Bronchial epithelial cell (primary cell): Measurements from ENCODE around the gene POLR2L. TPM values are rescaled to one million over a fixed set of nuclear protein-coding genes. Genes with fewer than 3 reads are reported as not detected.

Source experiments
- DNase-seq: peaks from one replicate; pipeline ENCODE4 v3.0.0-alpha.2; 2010; ENCODE audit warnings: low read depth
- FAIRE-seq: peaks from 2 replicates; lab custom pipeline; 2011; peaks lifted over from hg19 to GRCh38; lab: Jason Lieb, UNC
- H3K27me3 ChIP-seq: 2 replicates; pipeline ENCODE4 v1.5.1; 2011; ENCODE audit warnings: low read length; ENCODE audit not compliant: control insufficient read depth, insufficient read depth
- H3K36me3 ChIP-seq: 2 replicates; pipeline ENCODE4 v1.5.1; 2011; ENCODE audit warnings: low read length; ENCODE audit not compliant: control insufficient read depth, insufficient read depth
- H3K4me3 ChIP-seq: 2 replicates; pipeline ENCODE4 v1.5.1; 2011; ENCODE audit warnings: mild to moderate bottlenecking, low read depth, low read length, control low read depth
- total RNA-seq: library from RNA; depleted of rRNA; stranded (reverse); fragments of >200 nt; gene quantifications from 2 replicates; pipeline ENCODE4 v1.2.1, GENCODE V29; 2014
- TF ChIP-seq, protein P1 (sequence below): IDR thresholded peaks from 2 replicates; pipeline ENCODE4 v1.5.1; 2011; ENCODE audit warnings: mild to moderate bottlenecking, moderate library complexity, low read length, control low read depth, inconsistent platforms; ENCODE audit not compliant: insufficient read depth, severe bottlenecking

The POLR2L gene
- total RNA-seq, 1 donor from 2014 or later, result 8.7 TPM

DNA sequence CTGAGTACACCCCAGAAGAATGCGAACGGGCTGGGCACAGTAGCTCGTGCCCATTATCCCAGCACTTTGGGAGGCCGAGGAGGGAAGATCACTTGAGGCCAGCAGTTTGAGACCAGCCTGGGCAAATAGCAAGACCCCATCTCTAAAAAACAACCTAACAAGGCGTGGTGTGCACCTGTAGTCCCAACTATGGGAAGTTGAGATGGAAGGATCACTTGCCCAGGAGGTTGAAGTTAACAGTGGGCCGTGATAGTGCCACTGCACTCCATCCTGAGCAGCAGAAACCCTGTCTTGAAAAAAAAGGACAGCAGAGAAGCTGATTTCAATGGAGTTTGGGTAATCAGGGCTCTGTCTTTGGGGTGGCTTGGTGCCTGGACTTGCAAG, 29.3 kb downstream of the POLR2L start:
- FAIRE-seq (no peak), DNase-seq (no peak)
- no peak overlapping the region for H3K4me3 ChIP-seq
- TF ChIP-seq, protein P1, sequence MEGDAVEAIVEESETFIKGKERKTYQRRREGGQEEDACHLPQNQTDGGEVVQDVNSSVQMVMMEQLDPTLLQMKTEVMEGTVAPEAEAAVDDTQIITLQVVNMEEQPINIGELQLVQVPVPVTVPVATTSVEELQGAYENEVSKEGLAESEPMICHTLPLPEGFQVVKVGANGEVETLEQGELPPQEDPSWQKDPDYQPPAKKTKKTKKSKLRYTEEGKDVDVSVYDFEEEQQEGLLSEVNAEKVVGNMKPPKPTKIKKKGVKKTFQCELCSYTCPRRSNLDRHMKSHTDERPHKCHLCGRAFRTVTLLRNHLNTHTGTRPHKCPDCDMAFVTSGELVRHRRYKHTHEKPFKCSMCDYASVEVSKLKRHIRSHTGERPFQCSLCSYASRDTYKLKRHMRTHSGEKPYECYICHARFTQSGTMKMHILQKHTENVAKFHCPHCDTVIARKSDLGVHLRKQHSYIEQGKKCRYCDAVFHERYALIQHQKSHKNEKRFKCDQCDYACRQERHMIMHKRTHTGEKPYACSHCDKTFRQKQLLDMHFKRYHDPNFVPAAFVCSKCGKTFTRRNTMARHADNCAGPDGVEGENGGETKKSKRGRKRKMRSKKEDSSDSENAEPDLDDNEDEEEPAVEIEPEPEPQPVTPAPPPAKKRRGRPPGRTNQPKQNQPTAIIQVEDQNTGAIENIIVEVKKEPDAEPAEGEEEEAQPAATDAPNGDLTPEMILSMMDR, result no peak
- H3K27me3 ChIP-seq, result no peaks in the 10 kb centered on the region
- peaks cover 21% of the 10 kb centered on the region for H3K36me3 ChIP-seq

DNA sequence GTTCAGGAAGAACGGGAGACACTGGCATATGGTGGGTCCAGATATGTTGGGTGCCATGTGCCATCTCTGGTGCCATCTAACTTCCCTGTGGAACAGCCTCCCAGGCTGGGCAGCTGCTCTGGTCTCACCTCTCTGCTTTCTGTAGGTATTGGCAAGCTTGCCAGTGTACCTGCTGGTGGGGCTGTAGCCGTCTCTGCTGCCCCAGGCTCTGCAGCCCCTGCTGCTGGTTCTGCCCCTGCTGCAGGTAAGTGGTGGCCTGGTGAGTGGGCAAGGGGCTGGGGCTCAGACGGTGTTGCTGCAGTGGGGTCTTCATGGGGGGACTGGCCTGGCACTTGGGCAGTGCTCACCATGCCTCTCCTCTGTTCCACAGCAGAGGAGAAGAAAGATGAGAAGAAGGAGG, 29.9 kb downstream of the POLR2L start:
- no peak for FAIRE-seq
- H3K36me3 ChIP-seq, result peaks cover 21% of the 10 kb centered on the region
- no peak for DNase-seq
- H3K4me3 ChIP-seq, result no peak overlapping the region
- TF ChIP-seq, protein P1, result no peak
- no peaks in the 10 kb centered on the region for H3K27me3 ChIP-seq

DNA sequence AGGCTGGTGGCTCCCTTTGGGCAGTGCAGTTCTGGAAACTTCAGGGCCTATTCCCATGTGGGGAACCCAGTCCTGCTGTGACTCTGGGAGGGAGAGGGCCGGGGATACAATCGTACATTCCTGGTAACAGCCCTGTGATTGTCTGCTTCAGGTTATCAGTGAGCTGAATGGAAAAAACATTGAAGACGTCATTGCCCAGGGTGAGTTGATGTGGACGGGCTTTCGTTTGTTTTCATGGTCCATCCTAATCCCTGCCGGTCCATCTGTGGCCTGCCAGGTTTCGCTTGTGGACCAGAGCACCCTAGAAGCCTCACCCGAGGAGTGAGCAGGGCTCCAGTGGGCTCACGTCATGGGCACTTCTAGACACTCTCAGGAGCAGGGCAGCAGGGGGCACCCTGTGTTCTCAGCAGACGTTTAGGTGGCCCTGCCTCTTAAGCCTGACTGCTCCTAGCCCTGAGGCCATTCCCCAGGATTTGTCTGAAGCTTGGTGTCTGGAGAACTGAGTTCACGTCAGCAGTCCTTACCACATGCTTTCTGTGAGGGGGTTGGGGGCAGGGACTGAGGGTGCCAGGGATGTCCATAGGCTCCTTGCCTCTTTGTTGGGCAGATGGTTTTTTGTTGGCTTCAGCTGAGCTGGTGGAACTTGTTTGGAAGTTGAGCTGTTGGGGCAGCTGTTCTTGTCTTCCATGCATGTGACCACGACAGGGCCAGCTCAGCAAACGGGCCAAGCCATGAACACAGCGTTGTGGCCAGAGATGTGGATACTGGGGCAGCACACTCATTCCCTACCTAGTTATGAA, 30.7 kb downstream of the POLR2L start:
- H3K4me3 ChIP-seq, result no peak overlapping the region
- TF ChIP-seq, protein P1, result peak; percentile 20
- FAIRE-seq (no peak), DNase-seq (no peak)
- H3K27me3 ChIP-seq, result no peaks in the 10 kb centered on the region
- peaks cover 21% of the 10 kb centered on the region for H3K36me3 ChIP-seq

DNA sequence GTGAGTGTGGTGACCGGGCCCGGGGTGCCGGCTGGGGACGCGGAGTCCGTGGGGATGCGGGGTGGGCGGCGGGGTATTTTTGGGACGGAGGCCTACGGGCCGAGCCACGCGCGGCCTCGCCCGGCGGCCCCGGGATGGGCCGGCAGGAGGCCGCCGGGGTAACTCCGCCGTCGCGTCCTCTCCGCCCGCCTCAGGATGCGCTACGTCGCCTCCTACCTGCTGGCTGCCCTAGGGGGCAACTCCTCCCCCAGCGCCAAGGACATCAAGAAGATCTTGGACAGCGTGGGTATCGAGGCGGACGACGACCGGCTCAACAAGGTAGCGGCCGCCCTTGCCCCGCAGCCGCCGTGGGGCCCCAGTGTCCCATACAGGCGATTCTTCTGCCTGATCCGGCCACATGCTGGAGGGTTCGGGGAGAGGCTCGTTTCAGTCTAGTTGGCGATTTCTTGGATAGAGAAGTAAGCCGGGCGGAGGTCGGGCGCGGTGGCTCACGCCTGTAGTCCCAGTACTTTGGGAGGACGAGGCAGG, 32.2 kb downstream of the POLR2L start:
- TF ChIP-seq, protein P1, result no peak
- Histone ChIP-seq H3K4me3 (peak overlapping the region; percentile 97), H3K36me3 (peaks cover 21% of the 10 kb centered on the region), H3K27me3 (no peaks in the 10 kb centered on the region)
- DNase-seq (no peak), FAIRE-seq (no peak)

DNA sequence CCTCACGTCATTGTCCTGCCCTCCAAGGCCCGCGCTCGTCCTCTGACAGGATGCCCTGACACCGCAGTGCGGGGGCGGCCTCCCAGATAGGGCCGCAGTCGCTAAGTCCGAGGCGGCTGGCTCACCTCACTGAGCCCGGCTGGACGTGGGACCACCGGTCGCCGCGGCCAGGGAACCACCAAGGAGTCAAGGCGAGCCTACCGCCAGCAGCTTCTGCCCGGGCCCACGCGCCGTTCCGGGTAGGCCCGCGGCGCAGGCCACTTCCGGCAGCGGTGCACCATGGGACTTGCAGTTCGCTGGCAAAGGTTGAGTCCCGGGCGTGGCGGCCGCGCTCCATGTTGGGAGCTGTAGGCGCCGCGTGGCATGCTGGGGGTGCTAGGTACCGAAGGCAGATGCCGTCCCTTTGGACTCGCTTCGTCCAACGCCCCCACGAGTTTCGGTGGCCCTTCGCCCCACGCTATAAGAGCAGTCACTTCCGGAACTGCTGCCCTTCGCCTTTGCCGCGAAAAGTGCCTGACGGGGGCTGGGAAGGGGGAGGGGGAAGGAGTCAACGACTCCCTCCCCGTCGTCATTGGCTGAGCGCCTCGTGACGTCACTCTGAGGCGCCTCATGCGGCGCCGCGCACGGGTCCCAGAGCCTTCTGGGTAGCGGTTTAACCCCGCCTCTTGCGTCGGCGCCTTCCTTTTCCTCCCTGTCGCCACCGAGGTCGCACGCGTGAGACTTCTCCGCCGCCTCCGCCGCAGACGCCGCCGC, 32.9 kb downstream of the POLR2L start, which contains the start of gene RPLP2:
Gene RPLP2, plus strand, starts transcription at position 681 of the 753 bp plus-strand sequence. CDS start 268 bp downstream, outside the sequence.
- DNase-seq, result peak; percentile 86
- H3K4me3 ChIP-seq, result peak within 1 kb of the TSS; percentile 97
- TF ChIP-seq, protein P1, result no peak
- FAIRE-seq, result no peak
- no peaks in the 10 kb centered on the region for H3K27me3 ChIP-seq
- H3K36me3 ChIP-seq, result peaks cover 21% of the 10 kb centered on the region
